ENCODE results near the gene ZNF345.

GRCh38 chr19:36918090-36918489 is 67.4 kb downstream of the ZNF345 start:
- TF ChIP-seq, protein P1, sequence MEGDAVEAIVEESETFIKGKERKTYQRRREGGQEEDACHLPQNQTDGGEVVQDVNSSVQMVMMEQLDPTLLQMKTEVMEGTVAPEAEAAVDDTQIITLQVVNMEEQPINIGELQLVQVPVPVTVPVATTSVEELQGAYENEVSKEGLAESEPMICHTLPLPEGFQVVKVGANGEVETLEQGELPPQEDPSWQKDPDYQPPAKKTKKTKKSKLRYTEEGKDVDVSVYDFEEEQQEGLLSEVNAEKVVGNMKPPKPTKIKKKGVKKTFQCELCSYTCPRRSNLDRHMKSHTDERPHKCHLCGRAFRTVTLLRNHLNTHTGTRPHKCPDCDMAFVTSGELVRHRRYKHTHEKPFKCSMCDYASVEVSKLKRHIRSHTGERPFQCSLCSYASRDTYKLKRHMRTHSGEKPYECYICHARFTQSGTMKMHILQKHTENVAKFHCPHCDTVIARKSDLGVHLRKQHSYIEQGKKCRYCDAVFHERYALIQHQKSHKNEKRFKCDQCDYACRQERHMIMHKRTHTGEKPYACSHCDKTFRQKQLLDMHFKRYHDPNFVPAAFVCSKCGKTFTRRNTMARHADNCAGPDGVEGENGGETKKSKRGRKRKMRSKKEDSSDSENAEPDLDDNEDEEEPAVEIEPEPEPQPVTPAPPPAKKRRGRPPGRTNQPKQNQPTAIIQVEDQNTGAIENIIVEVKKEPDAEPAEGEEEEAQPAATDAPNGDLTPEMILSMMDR (IDR thresholded peaks at IDR 0.05; ENCODE audit: low read length): no peak
- TF ChIP-seq EZH2 (IDR thresholded peaks at IDR 0.05; ENCODE audit: borderline replicate concordance, low read length): no peak
